SK-N-MC (cell line): ENCODE results near the gene DRC3.

Experiments used
- EZH2 ChIP-seq: fragments of 200-600 bp; sonication (generic); IDR thresholded peaks from one replicate; pipeline ENCODE4 v1.6.1; 2017; ENCODE audit warnings: antibody characterized with exemption
- POLR2AphosphoS5 ChIP-seq: IDR thresholded peaks from 2 replicates; pipeline ENCODE4 v1.6.1; 2012; ENCODE audit warnings: mild to moderate bottlenecking, low read depth, low read length, borderline replicate concordance

GRCh38 chr17:18025945-18026776, 53.5 kb downstream of the DRC3 start:
- TF ChIP-seq EZH2: no peak
- TF ChIP-seq POLR2AphosphoS5: no peak
